GM23338 (cell line): Measurements from ENCODE around the gene CD84. TPM values are rescaled to one million over a fixed set of nuclear protein-coding genes. Genes with fewer than 3 reads are reported as not detected.

Source experiments
- ATAC-seq: fragments of 200-7000 bp; cut with Tn5 transposase; 3 replicates; pipeline ENCODE4 v1.9.1; 2020
- DNase-seq: peaks from one replicate; pipeline ENCODE4 v3.0.0-alpha.2; 2015; ENCODE audit warnings: low spot score
- H2AFZ ChIP-seq: fragments of 200-600 bp; sonication (generic); 2 replicates; pipeline ENCODE4 v1.8.0; 2016; ENCODE audit warnings: antibody characterized with exemption, mild to moderate bottlenecking, moderate library complexity
- H3F3A ChIP-seq: fragments of 200-600 bp; sonication (generic); replicated peaks from 2 replicates; pipeline ENCODE4 v1.8.0; 2017; ENCODE audit warnings: antibody characterized with exemption, mixed run types, low read depth
- H3K27ac ChIP-seq: fragments of 200-600 bp; sonication (generic); 2 replicates; pipeline ENCODE4 v1.6.1; 2016; ENCODE audit warnings: low read depth
- H3K27me3 ChIP-seq: fragments of 200-600 bp; sonication (generic); 2 replicates; pipeline ENCODE4 v1.8.0; 2016; ENCODE audit warnings: mild to moderate bottlenecking, mixed run types, moderate library complexity; ENCODE audit not compliant: insufficient read depth
- H3K36me3 ChIP-seq: fragments of 200-600 bp; sonication (generic); 2 replicates; pipeline ENCODE4 v1.8.0; 2016; ENCODE audit warnings: mild to moderate bottlenecking; ENCODE audit not compliant: insufficient read depth
- H3K4me1 ChIP-seq: fragments of 200-600 bp; sonication (generic); 2 replicates; pipeline ENCODE4 v1.8.0; 2016; ENCODE audit warnings: mild to moderate bottlenecking, moderate library complexity; ENCODE audit not compliant: insufficient read depth
- H3K4me2 ChIP-seq: fragments of 200-600 bp; sonication (generic); 2 replicates; pipeline ENCODE4 v1.7.1; 2017; ENCODE audit warnings: mixed run types
- H3K4me3 ChIP-seq: fragments of 200-600 bp; sonication (generic); 2 replicates; pipeline ENCODE4 v1.6.1; 2016; ENCODE audit warnings: mixed run types
- H3K79me2 ChIP-seq: fragments of 200-600 bp; sonication (generic); replicated peaks from 2 replicates; pipeline ENCODE4 v1.8.0; 2017; ENCODE audit warnings: mild to moderate bottlenecking; ENCODE audit not compliant: insufficient read depth
- H3K9me2 ChIP-seq: fragments of 200-600 bp; sonication (generic); 2 replicates; pipeline ENCODE4 v1.8.0; 2017; ENCODE audit not compliant: insufficient read depth
- H4K20me1 ChIP-seq: fragments of 200-600 bp; sonication (generic); replicated peaks from 2 replicates; pipeline ENCODE4 v1.8.0; 2017; ENCODE audit warnings: mild to moderate bottlenecking; ENCODE audit not compliant: insufficient read depth
- H3K27ac Mint-ChIP-seq: 2 replicates; pipeline ENCODE4 v1.8.0; 2020; ENCODE audit warnings: inconsistent platforms, mild to moderate bottlenecking, moderate library complexity, mixed read lengths
- H3K27me3 Mint-ChIP-seq: 3 replicates; pipeline ENCODE4 v1.8.0; 2022; ENCODE audit warnings: low read depth, mild to moderate bottlenecking, moderate library complexity, mixed read lengths, inconsistent platforms; ENCODE audit not compliant: insufficient read depth, poor library complexity
- H3K36me3 Mint-ChIP-seq: 3 replicates; pipeline ENCODE4 v1.8.0; 2021; ENCODE audit warnings: low read depth, mild to moderate bottlenecking, inconsistent platforms, moderate library complexity, mixed read lengths
- H3K4me1 Mint-ChIP-seq: 3 replicates; pipeline ENCODE4 v1.8.0; 2020; ENCODE audit warnings: mild to moderate bottlenecking, inconsistent platforms, mixed read lengths
- H3K4me3 Mint-ChIP-seq: 3 replicates; pipeline ENCODE4 v1.8.0; 2021; ENCODE audit warnings: moderate library complexity, mild to moderate bottlenecking, inconsistent platforms, mixed read lengths
- H3K9me3 Mint-ChIP-seq: 3 replicates; pipeline ENCODE4 v1.8.0; 2020; ENCODE audit warnings: moderate library complexity, mild to moderate bottlenecking, inconsistent platforms, mixed read lengths
- CREB1 ChIP-seq: fragments of 250-450 bp; sonication (Bioruptor Pico); IDR thresholded peaks from 2 replicates; pipeline ENCODE4 v1.5.0; 2020; ENCODE audit warnings: low read depth, mild to moderate bottlenecking, moderate library complexity
- EZH2 ChIP-seq: fragments of 200-600 bp; sonication (generic); IDR thresholded peaks from one replicate; pipeline ENCODE4 v1.8.0; 2017; ENCODE audit warnings: antibody characterized with exemption, mild to moderate bottlenecking, low read depth; ENCODE audit not compliant: unreplicated experiment
- EZH2phosphoT487 ChIP-seq: fragments of 200-600 bp; sonication (generic); IDR thresholded peaks from one replicate; pipeline ENCODE4 v1.8.1; 2018; ENCODE audit warnings: antibody characterized with exemption; ENCODE audit not compliant: unreplicated experiment
- JUNB ChIP-seq: IDR thresholded peaks from one replicate; pipeline ENCODE4 v1.6.1; 2016; ENCODE audit warnings: antibody characterized with exemption; ENCODE audit not compliant: unreplicated experiment
- NANOG ChIP-seq: IDR thresholded peaks from 2 replicates; pipeline ENCODE4 v1.6.1; 2016; ENCODE audit warnings: antibody characterized with exemption, borderline replicate concordance
- POLR2AphosphoS5 ChIP-seq: IDR thresholded peaks from 2 replicates; pipeline ENCODE4 v1.6.1; 2016; ENCODE audit warnings: antibody characterized with exemption, low read depth
- STAT1 ChIP-seq: IDR thresholded peaks from one replicate; pipeline ENCODE4 v1.6.1; 2016; ENCODE audit warnings: antibody characterized with exemption; ENCODE audit not compliant: unreplicated experiment
- ZNF114 ChIP-seq: fragments of 250-450 bp; sonication (Bioruptor Pico); IDR thresholded peaks from 2 replicates; pipeline ENCODE4 v1.5.0; 2020; ENCODE audit warnings: mild to moderate bottlenecking, moderate library complexity
- ZNF331 ChIP-seq: fragments of 250-450 bp; sonication (Bioruptor Pico); IDR thresholded peaks from 2 replicates; pipeline ENCODE4 v1.5.0; 2020; ENCODE audit warnings: low read depth, mild to moderate bottlenecking, moderate library complexity
- ZNF462 ChIP-seq: fragments of 250-450 bp; sonication (Bioruptor Pico); IDR thresholded peaks from 2 replicates; pipeline ENCODE4 v1.5.0; 2020; ENCODE audit warnings: mild to moderate bottlenecking, moderate library complexity
- polyA plus RNA-seq: library from polyadenylated mRNA; unstranded; fragments of >200 nt; fragmentation: Nextera tagmentation; extraction: Ambion mirVana; gene quantifications from 2 replicates; pipeline ENCODE4 v1.2.1, GENCODE V29; 2016
- total RNA-seq: library from RNA; depleted of rRNA; stranded (reverse); fragments of >200 nt; shearing (Covaris generic); gene quantifications from 2 replicates; pipeline ENCODE4 v1.2.3, GENCODE V29; 2014
- TF ChIP-seq, protein P1 (sequence below): IDR thresholded peaks from 2 replicates; pipeline ENCODE4 v1.6.1; 2016; ENCODE audit warnings: antibody characterized with exemption
- TF ChIP-seq, protein P2 (sequence below), 2 experiments: fragments of 200-600 bp in 1 of 2; sonication (generic) in 1 of 2; conservative IDR thresholded peaks; 2 replicates each; pipeline versions ENCODE4 v1.5.1 to v1.6.1; 2016 to 2017; ENCODE audit warnings: antibody characterized with exemption in 2 of 2, low read depth in 2 of 2, mild to moderate bottlenecking in 2 of 2, moderate library complexity in 1 of 2
- TF ChIP-seq, protein P3 (sequence below): IDR thresholded peaks from one replicate; pipeline ENCODE4 v1.6.1; 2018; ENCODE audit warnings: antibody characterized with exemption; ENCODE audit not compliant: unreplicated experiment

The CD84 gene
- total and polyA plus RNA-seq, 2 experiments from 2014 or later = not detected

GRCh38 chr1:160552425-160552824 is 26.9 kb downstream of the CD84 start:
- Histone ChIP-seq H3K36me3 (no peaks in the 10 kb centered on the region), H3K27me3 (no peaks in the 10 kb centered on the region), H3K4me3 (no peak overlapping the region), H3K4me1 (no peaks in the 10 kb centered on the region), H3F3A (no peaks in the 10 kb centered on the region), H3K27ac (no peak overlapping the region), H2AFZ (no peak overlapping the region), H3K4me2 (no peak overlapping the region), H3K79me2 (no peaks in the 10 kb centered on the region), H3K9me2 (peaks cover 19% of the 10 kb centered on the region), H4K20me1 (no peaks in the 10 kb centered on the region)
- no peaks in the 10 kb centered on the region for H3K36me3 Mint-ChIP-seq
- no peak for TF ChIP-seq STAT1
- TF ChIP-seq CREB1 (CRISPR knock-in tag) = no peak
- TF ChIP-seq POLR2AphosphoS5 = no peak
- TF ChIP-seq, protein P1, sequence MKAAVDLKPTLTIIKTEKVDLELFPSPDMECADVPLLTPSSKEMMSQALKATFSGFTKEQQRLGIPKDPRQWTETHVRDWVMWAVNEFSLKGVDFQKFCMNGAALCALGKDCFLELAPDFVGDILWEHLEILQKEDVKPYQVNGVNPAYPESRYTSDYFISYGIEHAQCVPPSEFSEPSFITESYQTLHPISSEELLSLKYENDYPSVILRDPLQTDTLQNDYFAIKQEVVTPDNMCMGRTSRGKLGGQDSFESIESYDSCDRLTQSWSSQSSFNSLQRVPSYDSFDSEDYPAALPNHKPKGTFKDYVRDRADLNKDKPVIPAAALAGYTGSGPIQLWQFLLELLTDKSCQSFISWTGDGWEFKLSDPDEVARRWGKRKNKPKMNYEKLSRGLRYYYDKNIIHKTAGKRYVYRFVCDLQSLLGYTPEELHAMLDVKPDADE = no peak
- TF ChIP-seq ZNF331 (CRISPR knock-in tag) = no peak
- TF ChIP-seq, protein P2, sequence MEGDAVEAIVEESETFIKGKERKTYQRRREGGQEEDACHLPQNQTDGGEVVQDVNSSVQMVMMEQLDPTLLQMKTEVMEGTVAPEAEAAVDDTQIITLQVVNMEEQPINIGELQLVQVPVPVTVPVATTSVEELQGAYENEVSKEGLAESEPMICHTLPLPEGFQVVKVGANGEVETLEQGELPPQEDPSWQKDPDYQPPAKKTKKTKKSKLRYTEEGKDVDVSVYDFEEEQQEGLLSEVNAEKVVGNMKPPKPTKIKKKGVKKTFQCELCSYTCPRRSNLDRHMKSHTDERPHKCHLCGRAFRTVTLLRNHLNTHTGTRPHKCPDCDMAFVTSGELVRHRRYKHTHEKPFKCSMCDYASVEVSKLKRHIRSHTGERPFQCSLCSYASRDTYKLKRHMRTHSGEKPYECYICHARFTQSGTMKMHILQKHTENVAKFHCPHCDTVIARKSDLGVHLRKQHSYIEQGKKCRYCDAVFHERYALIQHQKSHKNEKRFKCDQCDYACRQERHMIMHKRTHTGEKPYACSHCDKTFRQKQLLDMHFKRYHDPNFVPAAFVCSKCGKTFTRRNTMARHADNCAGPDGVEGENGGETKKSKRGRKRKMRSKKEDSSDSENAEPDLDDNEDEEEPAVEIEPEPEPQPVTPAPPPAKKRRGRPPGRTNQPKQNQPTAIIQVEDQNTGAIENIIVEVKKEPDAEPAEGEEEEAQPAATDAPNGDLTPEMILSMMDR (conservative IDR thresholded peaks at IDR 0.05; ENCODE audit: low read depth in 2 of 2) = no peak
- TF ChIP-seq JUNB = no peak
- no peak for TF ChIP-seq EZH2phosphoT487
- no peak for TF ChIP-seq ZNF114 (CRISPR knock-in tag)
- TF ChIP-seq EZH2 = no peak
- TF ChIP-seq, protein P3, sequence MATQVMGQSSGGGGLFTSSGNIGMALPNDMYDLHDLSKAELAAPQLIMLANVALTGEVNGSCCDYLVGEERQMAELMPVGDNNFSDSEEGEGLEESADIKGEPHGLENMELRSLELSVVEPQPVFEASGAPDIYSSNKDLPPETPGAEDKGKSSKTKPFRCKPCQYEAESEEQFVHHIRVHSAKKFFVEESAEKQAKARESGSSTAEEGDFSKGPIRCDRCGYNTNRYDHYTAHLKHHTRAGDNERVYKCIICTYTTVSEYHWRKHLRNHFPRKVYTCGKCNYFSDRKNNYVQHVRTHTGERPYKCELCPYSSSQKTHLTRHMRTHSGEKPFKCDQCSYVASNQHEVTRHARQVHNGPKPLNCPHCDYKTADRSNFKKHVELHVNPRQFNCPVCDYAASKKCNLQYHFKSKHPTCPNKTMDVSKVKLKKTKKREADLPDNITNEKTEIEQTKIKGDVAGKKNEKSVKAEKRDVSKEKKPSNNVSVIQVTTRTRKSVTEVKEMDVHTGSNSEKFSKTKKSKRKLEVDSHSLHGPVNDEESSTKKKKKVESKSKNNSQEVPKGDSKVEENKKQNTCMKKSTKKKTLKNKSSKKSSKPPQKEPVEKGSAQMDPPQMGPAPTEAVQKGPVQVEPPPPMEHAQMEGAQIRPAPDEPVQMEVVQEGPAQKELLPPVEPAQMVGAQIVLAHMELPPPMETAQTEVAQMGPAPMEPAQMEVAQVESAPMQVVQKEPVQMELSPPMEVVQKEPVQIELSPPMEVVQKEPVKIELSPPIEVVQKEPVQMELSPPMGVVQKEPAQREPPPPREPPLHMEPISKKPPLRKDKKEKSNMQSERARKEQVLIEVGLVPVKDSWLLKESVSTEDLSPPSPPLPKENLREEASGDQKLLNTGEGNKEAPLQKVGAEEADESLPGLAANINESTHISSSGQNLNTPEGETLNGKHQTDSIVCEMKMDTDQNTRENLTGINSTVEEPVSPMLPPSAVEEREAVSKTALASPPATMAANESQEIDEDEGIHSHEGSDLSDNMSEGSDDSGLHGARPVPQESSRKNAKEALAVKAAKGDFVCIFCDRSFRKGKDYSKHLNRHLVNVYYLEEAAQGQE = no peak
- TF ChIP-seq ZNF462 (CRISPR knock-in tag) = no peak
- TF ChIP-seq NANOG = no peak
- DNase-seq (no peak), ATAC-seq (no peak)
- H3K27ac Mint-ChIP-seq = no peak overlapping the region
- H3K27me3 Mint-ChIP-seq = no peaks in the 10 kb centered on the region
- no peak overlapping the region for H3K4me3 Mint-ChIP-seq
- no peaks in the 10 kb centered on the region for H3K9me3 Mint-ChIP-seq
- no peaks in the 10 kb centered on the region for H3K4me1 Mint-ChIP-seq
